ENCODE data around the gene PLS1. TPM values are rescaled to one million over a fixed set of nuclear protein-coding genes. Genes with fewer than 3 reads are reported as not detected.
A peak's percentile ranks its signal among the peaks of the same experiment; 100 is the strongest.

The PLS1 gene
- polyA plus RNA-seq, 1 of the 3 experiments (the other 2 are of a cell fraction), result 2.9 TPM

DNA sequence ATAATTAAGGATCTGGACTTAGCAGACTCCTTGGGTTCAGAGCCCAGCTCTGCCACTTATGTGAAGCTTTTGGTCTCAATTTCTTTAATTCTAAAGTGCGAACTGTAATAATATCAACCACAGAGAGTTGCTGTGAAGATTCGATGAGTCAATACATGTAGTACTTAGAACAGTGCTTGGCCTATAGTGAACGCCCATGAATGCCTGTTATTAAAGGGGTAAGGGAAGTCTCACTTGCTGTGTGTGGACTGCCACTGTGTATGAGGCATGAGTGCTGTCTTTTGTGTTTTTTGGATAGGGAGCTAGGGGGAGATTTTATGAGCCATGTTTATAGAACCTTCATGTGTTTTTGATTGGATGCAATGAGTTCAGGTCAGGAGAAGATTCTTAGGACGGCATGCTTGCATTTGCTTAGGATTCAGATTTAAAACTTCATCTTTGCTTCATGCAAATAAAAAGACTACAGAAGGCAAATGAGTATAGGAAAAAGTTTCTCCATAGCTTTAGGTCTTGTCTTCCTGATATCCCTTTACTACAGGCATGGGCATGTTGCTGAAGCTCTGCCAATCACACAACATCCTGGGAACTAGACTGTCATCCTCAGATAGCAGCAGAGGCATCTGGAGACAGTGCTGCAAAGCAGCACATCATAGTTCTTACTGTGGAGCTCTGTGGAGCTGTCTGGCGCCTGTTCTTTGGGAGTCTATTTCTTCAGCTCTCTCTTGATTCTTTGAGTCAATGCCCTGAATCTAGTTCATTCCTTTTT, 50.0 kb downstream of the PLS1 start:
- Histone ChIP-seq H4K20me1 (ENCODE audit: insufficient read depth) (no peaks in the 10 kb centered on the region), H3K4me2 (0 out of 2 replicates have a peak overlapping the region, but pooled peaks have one; percentile 7), H3K4me1 (ENCODE audit: control insufficient read depth in 1 of 2, insufficient read depth in 2 of 2, low read depth in 1 of 2, low read length in 1 of 2) (peaks cover 0 to 13% of the 10 kb centered on the region in 2 experiments; a peak in 2 of 4 replicates), H3K79me2 (ENCODE audit: insufficient read depth) (no peaks in the 10 kb centered on the region), H3K9me2 (no peaks in the 10 kb centered on the region), H3F3A (replicated peaks; ENCODE audit: insufficient read depth) (peaks cover 8% of the 10 kb centered on the region), H3K9me3 (no peaks in the 10 kb centered on the region), H3K27ac (ENCODE audit: low read depth in 2 of 2, low read length in 1 of 2) (peak overlapping the region in 1 of 2 experiments; percentile 27; a peak in 2 of 4 replicates), H3K27me3 (ENCODE audit: insufficient read depth) (no peaks in the 10 kb centered on the region), H3K36me3 (replicated peaks in 1 of 2; ENCODE audit: control insufficient read depth in 1 of 2, insufficient read depth in 2 of 2, low read length in 1 of 2) (no peaks in the 10 kb centered on the region), H3K4me3 (ENCODE audit: low read depth in 2 of 2, low read length in 1 of 2) (no peak overlapping the region), H3K9ac (no peak overlapping the region), H2AFZ (ENCODE audit: low read depth) (no peak overlapping the region)
- ChIA-PET POLR2A (no interaction called here), CTCF (no interaction called here)
- DNase-seq, result no peak
- TF ChIP-seq, protein P1, sequence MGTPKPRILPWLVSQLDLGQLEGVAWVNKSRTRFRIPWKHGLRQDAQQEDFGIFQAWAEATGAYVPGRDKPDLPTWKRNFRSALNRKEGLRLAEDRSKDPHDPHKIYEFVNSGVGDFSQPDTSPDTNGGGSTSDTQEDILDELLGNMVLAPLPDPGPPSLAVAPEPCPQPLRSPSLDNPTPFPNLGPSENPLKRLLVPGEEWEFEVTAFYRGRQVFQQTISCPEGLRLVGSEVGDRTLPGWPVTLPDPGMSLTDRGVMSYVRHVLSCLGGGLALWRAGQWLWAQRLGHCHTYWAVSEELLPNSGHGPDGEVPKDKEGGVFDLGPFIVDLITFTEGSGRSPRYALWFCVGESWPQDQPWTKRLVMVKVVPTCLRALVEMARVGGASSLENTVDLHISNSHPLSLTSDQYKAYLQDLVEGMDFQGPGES (IDR thresholded peaks at IDR 0.05; ENCODE audit: low read depth, low read length), result no peak
- TF ChIP-seq, protein P2, sequence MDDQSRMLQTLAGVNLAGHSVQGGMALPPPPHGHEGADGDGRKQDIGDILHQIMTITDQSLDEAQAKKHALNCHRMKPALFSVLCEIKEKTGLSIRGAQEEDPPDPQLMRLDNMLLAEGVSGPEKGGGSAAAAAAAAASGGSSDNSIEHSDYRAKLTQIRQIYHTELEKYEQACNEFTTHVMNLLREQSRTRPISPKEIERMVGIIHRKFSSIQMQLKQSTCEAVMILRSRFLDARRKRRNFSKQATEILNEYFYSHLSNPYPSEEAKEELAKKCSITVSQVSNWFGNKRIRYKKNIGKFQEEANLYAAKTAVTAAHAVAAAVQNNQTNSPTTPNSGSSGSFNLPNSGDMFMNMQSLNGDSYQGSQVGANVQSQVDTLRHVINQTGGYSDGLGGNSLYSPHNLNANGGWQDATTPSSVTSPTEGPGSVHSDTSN (IDR thresholded peaks at IDR 0.05), result no peak
- TF ChIP-seq, protein P3, sequence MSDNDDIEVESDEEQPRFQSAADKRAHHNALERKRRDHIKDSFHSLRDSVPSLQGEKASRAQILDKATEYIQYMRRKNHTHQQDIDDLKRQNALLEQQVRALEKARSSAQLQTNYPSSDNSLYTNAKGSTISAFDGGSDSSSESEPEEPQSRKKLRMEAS (IDR thresholded peaks at IDR 0.05; ENCODE audit: low read depth), result no peak
- TF ChIP-seq TEAD4 (IDR thresholded peaks at IDR 0.05; ENCODE audit: borderline replicate concordance, insufficient read depth) (no peak), RAD21 (IDR thresholded peaks at IDR 0.05; ENCODE audit: low read length) (no peak), EZH2phosphoT487 (IDR thresholded peaks at IDR 0.05; ENCODE audit: borderline replicate concordance, low read depth) (no peak)
- TF ChIP-seq, protein P4, sequence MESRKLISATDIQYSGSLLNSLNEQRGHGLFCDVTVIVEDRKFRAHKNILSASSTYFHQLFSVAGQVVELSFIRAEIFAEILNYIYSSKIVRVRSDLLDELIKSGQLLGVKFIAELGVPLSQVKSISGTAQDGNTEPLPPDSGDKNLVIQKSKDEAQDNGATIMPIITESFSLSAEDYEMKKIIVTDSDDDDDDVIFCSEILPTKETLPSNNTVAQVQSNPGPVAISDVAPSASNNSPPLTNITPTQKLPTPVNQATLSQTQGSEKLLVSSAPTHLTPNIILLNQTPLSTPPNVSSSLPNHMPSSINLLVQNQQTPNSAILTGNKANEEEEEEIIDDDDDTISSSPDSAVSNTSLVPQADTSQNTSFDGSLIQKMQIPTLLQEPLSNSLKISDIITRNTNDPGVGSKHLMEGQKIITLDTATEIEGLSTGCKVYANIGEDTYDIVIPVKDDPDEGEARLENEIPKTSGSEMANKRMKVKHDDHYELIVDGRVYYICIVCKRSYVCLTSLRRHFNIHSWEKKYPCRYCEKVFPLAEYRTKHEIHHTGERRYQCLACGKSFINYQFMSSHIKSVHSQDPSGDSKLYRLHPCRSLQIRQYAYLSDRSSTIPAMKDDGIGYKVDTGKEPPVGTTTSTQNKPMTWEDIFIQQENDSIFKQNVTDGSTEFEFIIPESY (IDR thresholded peaks at IDR 0.05; ENCODE audit: borderline replicate concordance, low read depth), result no peak
- 93% methylated on average over 5 of the region's 5 CpGs for WGBS (ENCODE audit: low lambda C conversion rate)

DNA sequence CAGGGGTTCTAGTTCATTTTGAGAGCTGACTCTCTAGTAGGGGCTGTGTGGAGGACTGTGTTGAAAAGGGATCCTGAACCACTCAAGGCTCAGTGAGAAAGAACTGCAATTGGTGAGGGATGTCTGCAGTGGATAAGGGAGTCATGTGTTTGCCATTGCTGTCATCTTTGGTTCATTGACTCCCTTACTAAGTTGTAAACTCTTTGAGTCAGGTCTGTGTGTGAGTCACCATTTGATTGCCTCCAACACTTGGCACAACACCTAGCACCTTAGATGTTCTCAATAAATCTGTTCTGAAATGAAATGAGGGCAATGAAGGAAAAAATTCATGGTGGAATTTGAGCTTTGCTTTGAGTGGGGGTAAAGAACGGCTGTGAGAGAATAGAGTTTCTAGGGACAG, 51.7 kb downstream of the PLS1 start:
- H3K9ac ChIP-seq, result no peak overlapping the region

More for the DNA sequence above, 51.7 kb downstream of the PLS1 start:
- Histone ChIP-seq H4K20me1 (ENCODE audit: insufficient read depth) (no peaks in the 10 kb centered on the region), H2AFZ (ENCODE audit: low read depth) (no peak overlapping the region; the same call in 1 of the 2 replicates), H3K4me2 (no peak overlapping the region), H3K79me2 (ENCODE audit: insufficient read depth) (no peaks in the 10 kb centered on the region), H3K9me3 (no peaks in the 10 kb centered on the region), H3K9me2 (no peaks in the 10 kb centered on the region), H3F3A (replicated peaks; ENCODE audit: insufficient read depth) (peaks cover 8% of the 10 kb centered on the region), H3K4me1 (ENCODE audit: control insufficient read depth in 1 of 2, insufficient read depth in 2 of 2, low read depth in 1 of 2, low read length in 1 of 2) (peaks cover 0 to 13% of the 10 kb centered on the region in 2 experiments; a peak in 2 of 4 replicates), H3K27me3 (ENCODE audit: insufficient read depth) (no peaks in the 10 kb centered on the region), H3K36me3 (replicated peaks in 1 of 2; ENCODE audit: control insufficient read depth in 1 of 2, insufficient read depth in 2 of 2, low read length in 1 of 2) (no peaks in the 10 kb centered on the region), H3K27ac (ENCODE audit: low read depth in 2 of 2, low read length in 1 of 2) (no peak overlapping the region), H3K4me3 (ENCODE audit: low read depth in 2 of 2, low read length in 1 of 2) (no peak overlapping the region)
- ChIA-PET CTCF (interaction anchor here (1.2 kb wide), 1 partner anchor 61 kb away, joined by 4 read pairs; no protein-coding TSS in a partner anchor), POLR2A (no interaction called here)
- WGBS (ENCODE audit: low lambda C conversion rate), result 70% methylated on average over 1 of the region's 1 CpG
- DNase-seq, result no peak
- TF ChIP-seq FOXJ3 (CRISPR knock-in tag; IDR thresholded peaks at IDR 0.05) (no peak), FOSL2 (IDR thresholded peaks at IDR 0.05; ENCODE audit: borderline replicate concordance, low read depth) (peak; percentile 32; the same call in 1 of the 2 replicates), SIN3A (IDR thresholded peaks at IDR 0.05; ENCODE audit: borderline replicate concordance, low read depth, low read length) (no peak), RCOR1 (IDR thresholded peaks at IDR 0.05; ENCODE audit: low read length) (no peak)
- TF ChIP-seq, protein P5, sequence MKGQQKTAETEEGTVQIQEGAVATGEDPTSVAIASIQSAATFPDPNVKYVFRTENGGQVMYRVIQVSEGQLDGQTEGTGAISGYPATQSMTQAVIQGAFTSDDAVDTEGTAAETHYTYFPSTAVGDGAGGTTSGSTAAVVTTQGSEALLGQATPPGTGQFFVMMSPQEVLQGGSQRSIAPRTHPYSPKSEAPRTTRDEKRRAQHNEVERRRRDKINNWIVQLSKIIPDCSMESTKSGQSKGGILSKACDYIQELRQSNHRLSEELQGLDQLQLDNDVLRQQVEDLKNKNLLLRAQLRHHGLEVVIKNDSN (IDR thresholded peaks at IDR 0.05; ENCODE audit: borderline replicate concordance, low read depth), result no peak
- TF ChIP-seq, protein P6, sequence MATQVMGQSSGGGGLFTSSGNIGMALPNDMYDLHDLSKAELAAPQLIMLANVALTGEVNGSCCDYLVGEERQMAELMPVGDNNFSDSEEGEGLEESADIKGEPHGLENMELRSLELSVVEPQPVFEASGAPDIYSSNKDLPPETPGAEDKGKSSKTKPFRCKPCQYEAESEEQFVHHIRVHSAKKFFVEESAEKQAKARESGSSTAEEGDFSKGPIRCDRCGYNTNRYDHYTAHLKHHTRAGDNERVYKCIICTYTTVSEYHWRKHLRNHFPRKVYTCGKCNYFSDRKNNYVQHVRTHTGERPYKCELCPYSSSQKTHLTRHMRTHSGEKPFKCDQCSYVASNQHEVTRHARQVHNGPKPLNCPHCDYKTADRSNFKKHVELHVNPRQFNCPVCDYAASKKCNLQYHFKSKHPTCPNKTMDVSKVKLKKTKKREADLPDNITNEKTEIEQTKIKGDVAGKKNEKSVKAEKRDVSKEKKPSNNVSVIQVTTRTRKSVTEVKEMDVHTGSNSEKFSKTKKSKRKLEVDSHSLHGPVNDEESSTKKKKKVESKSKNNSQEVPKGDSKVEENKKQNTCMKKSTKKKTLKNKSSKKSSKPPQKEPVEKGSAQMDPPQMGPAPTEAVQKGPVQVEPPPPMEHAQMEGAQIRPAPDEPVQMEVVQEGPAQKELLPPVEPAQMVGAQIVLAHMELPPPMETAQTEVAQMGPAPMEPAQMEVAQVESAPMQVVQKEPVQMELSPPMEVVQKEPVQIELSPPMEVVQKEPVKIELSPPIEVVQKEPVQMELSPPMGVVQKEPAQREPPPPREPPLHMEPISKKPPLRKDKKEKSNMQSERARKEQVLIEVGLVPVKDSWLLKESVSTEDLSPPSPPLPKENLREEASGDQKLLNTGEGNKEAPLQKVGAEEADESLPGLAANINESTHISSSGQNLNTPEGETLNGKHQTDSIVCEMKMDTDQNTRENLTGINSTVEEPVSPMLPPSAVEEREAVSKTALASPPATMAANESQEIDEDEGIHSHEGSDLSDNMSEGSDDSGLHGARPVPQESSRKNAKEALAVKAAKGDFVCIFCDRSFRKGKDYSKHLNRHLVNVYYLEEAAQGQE (IDR thresholded peaks at IDR 0.05; ENCODE audit: low read depth, low read length), result no peak

Measured in SK-N-SH (cell line).